NOMO-1 treated with DMSO at 0.1 percent for 48 hours (cell line): ENCODE data around the gene C17orf107.

Experiments
- DNase-seq: peaks from one replicate; lab custom pipeline; 2025; ENCODE audit not compliant: unreplicated experiment; lab: John Stamatoyannopoulos, UW

The C17orf107 gene

GRCh38 chr17:4934173-4934979, 35.0 kb downstream of the C17orf107 start:
- DNase-seq, result peak; percentile 55

- DNase-seq, result no peak
Measured at GRCh38 chr17:4935650-4936049, 36.3 kb downstream of the C17orf107 start.

- no peak for DNase-seq
Measured at GRCh38 chr17:4936436-4936835, 37.1 kb downstream of the C17orf107 start.

- no peak for DNase-seq
Measured at GRCh38 chr17:4937553-4937952, 38.2 kb downstream of the C17orf107 start.

GRCh38 chr17:4938069-4938491, 38.7 kb downstream of the C17orf107 start:
- no peak for DNase-seq

- peak; percentile 20 for DNase-seq
Measured at GRCh38 chr17:4938688-4939545, 39.6 kb downstream of the C17orf107 start.

- DNase-seq, result no peak
Measured at GRCh38 chr17:4939546-4939795, 40.1 kb downstream of the C17orf107 start.

- DNase-seq, result peak; percentile 100
Measured at GRCh38 chr17:4939796-4940554, 40.6 kb downstream of the C17orf107 start, which contains the start of the genes RNF167 and SLC25A11. RNF167 (plus strand) TSS chr17:4940268; CDS start chr17:4940910, 642 bp downstream. SLC25A11 (minus strand) TSS chr17:4940046; CDS start chr17:4939910, 136 bp downstream.

GRCh38 chr17:4940555-4941318, 41.4 kb downstream of the C17orf107 start:
- no peak for DNase-seq

- no peak for DNase-seq
Measured at GRCh38 chr17:4941319-4941610, 41.9 kb downstream of the C17orf107 start.

- DNase-seq, result no peak
Measured at GRCh38 chr17:4942760-4943508, 43.6 kb downstream of the C17orf107 start.

- peak; percentile 84 for DNase-seq
Measured at GRCh38 chr17:4944163-4944553, 44.8 kb downstream of the C17orf107 start.

GRCh38 chr17:4944554-4945175, 45.3 kb downstream of the C17orf107 start:
- no peak for DNase-seq

GRCh38 chr17:4945176-4945943, 46.0 kb downstream of the C17orf107 start:
- peak; percentile 75 for DNase-seq

GRCh38 chr17:4945944-4946280, 46.6 kb downstream of the C17orf107 start:
- no peak for DNase-seq

- no peak for DNase-seq
Measured at GRCh38 chr17:4946312-4946976, 47.1 kb downstream of the C17orf107 start.

- peak; percentile 37 for DNase-seq
Measured at GRCh38 chr17:4947010-4947410, 47.7 kb downstream of the C17orf107 start.

GRCh38 chr17:4947411-4948165, 48.3 kb downstream of the C17orf107 start:
- DNase-seq, result peak; percentile 33
